ENCODE results near the gene ZBTB48.
A peak's percentile ranks its signal among the peaks of the same experiment; 100 is the strongest.

Gene ZBTB48

DNA sequence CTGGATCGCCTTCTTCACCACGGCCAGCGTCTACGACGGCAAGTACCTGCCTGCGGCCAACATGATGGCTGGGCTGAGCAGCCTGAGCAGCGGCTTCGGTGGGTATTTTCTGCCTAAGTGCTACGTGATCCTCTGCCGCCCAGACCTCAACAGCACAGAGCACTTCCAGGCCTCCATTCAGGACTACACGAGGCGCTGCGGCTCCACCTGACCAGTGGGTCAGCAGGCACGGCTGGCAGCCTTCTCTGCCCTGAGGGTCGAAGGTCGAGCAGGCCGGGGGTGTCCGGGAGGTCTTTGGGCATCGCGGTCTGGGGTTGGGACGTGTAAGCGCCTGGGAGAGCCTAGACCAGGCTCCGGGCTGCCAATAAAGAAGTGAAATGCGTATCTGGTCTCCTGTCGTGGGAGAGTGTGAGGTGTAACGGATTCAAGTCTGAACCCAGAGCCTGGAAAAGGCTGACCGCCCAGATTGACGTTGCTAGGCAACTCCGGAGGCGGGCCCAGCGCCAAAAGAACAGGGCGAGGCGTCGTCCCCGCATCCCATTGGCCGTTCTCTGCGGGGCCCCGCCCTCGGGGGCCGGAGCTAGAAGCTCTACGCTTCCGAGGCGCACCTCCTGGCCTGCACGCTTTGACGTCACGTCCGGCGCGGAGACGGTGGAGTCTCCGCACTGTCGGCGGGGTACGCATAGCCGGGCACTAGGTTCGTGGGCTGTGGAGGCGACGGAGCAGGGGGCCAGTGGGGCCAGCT, at the start of gene ZBTB48:
ZBTB48 (plus strand) TSS at position 621 of the 745 bp plus-strand sequence. CDS start 616 bp downstream, outside the sequence.
- Histone ChIP-seq H3K27me3 (ENCODE audit: control insufficient read depth in 2 of 2, insufficient read depth in 2 of 2, low read length in 2 of 2) (no peaks in the 10 kb centered on the region), H3K4me1 (ENCODE audit: control insufficient read depth in 2 of 2, insufficient read depth in 2 of 2, low read length in 2 of 2) (peaks cover 30 to 32% of the 10 kb centered on the region in 2 donors), H3K9me3 (ENCODE audit: control insufficient read depth in 2 of 2, low read length in 2 of 2) (no peaks in the 10 kb centered on the region), H3K27ac (ENCODE audit: low read depth in 2 of 2, low read length in 2 of 2) (peak within 1 kb of the TSS; percentile 91 to 94), H3K4me3 (ENCODE audit: low read length in 2 of 2) (peak within 1 kb of the TSS; percentile 80 to 95), H3K9ac (ENCODE audit: low read depth in 1 of 2, low read length in 2 of 2) (peak within 1 kb of the TSS; percentile 81 to 97), H3K36me3 (ENCODE audit: control insufficient read depth in 2 of 2, insufficient read depth in 2 of 2, low read length in 2 of 2) (no peaks in the 10 kb centered on the region)

- peaks cover 62 to 66% of the 10 kb centered on the region in 2 donors for H3K36me3 ChIP-seq (ENCODE audit: control insufficient read depth in 2 of 2, insufficient read depth in 2 of 2, low read length in 2 of 2)
- H3K27ac ChIP-seq (ENCODE audit: low read depth in 2 of 2, low read length in 2 of 2): no peak overlapping the region
- H3K9ac ChIP-seq (ENCODE audit: low read depth in 1 of 2, low read length in 2 of 2): no peak overlapping the region
- H3K9me3 ChIP-seq (ENCODE audit: control insufficient read depth in 2 of 2, low read length in 2 of 2): no peaks in the 10 kb centered on the region
- no peaks in the 10 kb centered on the region for H3K27me3 ChIP-seq (ENCODE audit: control insufficient read depth in 2 of 2, insufficient read depth in 2 of 2, low read length in 2 of 2)
- H3K4me3 ChIP-seq (ENCODE audit: low read length in 2 of 2): no peak overlapping the region
- H3K4me1 ChIP-seq (ENCODE audit: control insufficient read depth in 2 of 2, insufficient read depth in 2 of 2, low read length in 2 of 2): no peaks in the 10 kb centered on the region
Measured at GRCh38 chr1:6530504-6531160, 49.2 kb upstream of the ZBTB48 start.

DNA sequence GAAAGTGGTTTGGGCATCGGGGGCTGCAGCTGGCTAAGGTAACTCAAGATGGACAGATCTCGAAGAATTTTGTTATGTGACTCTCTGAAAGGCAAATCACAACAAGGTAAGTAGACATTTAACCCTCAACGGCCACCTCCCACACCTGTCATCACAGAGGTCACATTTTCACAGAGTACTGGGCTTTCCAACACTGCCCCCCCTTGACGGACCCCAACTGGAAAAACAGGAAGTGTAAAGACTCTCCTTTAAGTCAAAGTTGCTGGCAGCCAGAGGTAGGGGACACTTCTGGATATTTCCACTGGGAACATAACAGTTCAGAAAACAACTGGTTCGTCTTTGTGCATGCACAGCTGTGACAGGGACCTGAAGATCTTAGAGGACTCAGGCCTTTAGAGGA, 47.8 kb upstream of the ZBTB48 start:
- Histone ChIP-seq H3K27ac (ENCODE audit: low read depth in 2 of 2, low read length in 2 of 2) (no peak overlapping the region), H3K9ac (ENCODE audit: low read depth in 1 of 2, low read length in 2 of 2) (no peak overlapping the region), H3K27me3 (ENCODE audit: control insufficient read depth in 2 of 2, insufficient read depth in 2 of 2, low read length in 2 of 2) (no peaks in the 10 kb centered on the region), H3K4me1 (ENCODE audit: control insufficient read depth in 2 of 2, insufficient read depth in 2 of 2, low read length in 2 of 2) (no peaks in the 10 kb centered on the region), H3K4me3 (ENCODE audit: low read length in 2 of 2) (no peak overlapping the region), H3K36me3 (ENCODE audit: control insufficient read depth in 2 of 2, insufficient read depth in 2 of 2, low read length in 2 of 2) (peaks cover 51 to 62% of the 10 kb centered on the region in 2 donors), H3K9me3 (ENCODE audit: control insufficient read depth in 2 of 2, low read length in 2 of 2) (no peaks in the 10 kb centered on the region)

GRCh38 chr1:6534248-6534822, 45.5 kb upstream of the ZBTB48 start:
- Histone ChIP-seq H3K27ac (ENCODE audit: low read depth in 2 of 2, low read length in 2 of 2) (no peak overlapping the region), H3K36me3 (ENCODE audit: control insufficient read depth in 2 of 2, insufficient read depth in 2 of 2, low read length in 2 of 2) (peaks cover 34 to 47% of the 10 kb centered on the region in 2 donors), H3K4me3 (ENCODE audit: low read length in 2 of 2) (no peak overlapping the region), H3K9me3 (ENCODE audit: control insufficient read depth in 2 of 2, low read length in 2 of 2) (no peaks in the 10 kb centered on the region), H3K9ac (ENCODE audit: low read depth in 1 of 2, low read length in 2 of 2) (no peak overlapping the region), H3K4me1 (ENCODE audit: control insufficient read depth in 2 of 2, insufficient read depth in 2 of 2, low read length in 2 of 2) (no peaks in the 10 kb centered on the region), H3K27me3 (ENCODE audit: control insufficient read depth in 2 of 2, insufficient read depth in 2 of 2, low read length in 2 of 2) (no peaks in the 10 kb centered on the region)

GRCh38 chr1:6535214-6535613, 44.6 kb upstream of the ZBTB48 start:
- Histone ChIP-seq H3K27ac (ENCODE audit: low read depth in 2 of 2, low read length in 2 of 2) (no peak overlapping the region), H3K36me3 (ENCODE audit: control insufficient read depth in 2 of 2, insufficient read depth in 2 of 2, low read length in 2 of 2) (peaks cover 33 to 49% of the 10 kb centered on the region in 2 donors), H3K27me3 (ENCODE audit: control insufficient read depth in 2 of 2, insufficient read depth in 2 of 2, low read length in 2 of 2) (no peaks in the 10 kb centered on the region), H3K9ac (ENCODE audit: low read depth in 1 of 2, low read length in 2 of 2) (no peak overlapping the region), H3K4me3 (ENCODE audit: low read length in 2 of 2) (no peak overlapping the region), H3K9me3 (ENCODE audit: control insufficient read depth in 2 of 2, low read length in 2 of 2) (no peaks in the 10 kb centered on the region), H3K4me1 (ENCODE audit: control insufficient read depth in 2 of 2, insufficient read depth in 2 of 2, low read length in 2 of 2) (no peaks in the 10 kb centered on the region)

GRCh38 chr1:6536291-6536690, 43.5 kb upstream of the ZBTB48 start:
- Histone ChIP-seq H3K9me3 (ENCODE audit: control insufficient read depth in 2 of 2, low read length in 2 of 2) (no peaks in the 10 kb centered on the region), H3K27ac (ENCODE audit: low read depth in 2 of 2, low read length in 2 of 2) (no peak overlapping the region), H3K27me3 (ENCODE audit: control insufficient read depth in 2 of 2, insufficient read depth in 2 of 2, low read length in 2 of 2) (no peaks in the 10 kb centered on the region), H3K36me3 (ENCODE audit: control insufficient read depth in 2 of 2, insufficient read depth in 2 of 2, low read length in 2 of 2) (peaks cover 23 to 45% of the 10 kb centered on the region in 2 donors), H3K9ac (ENCODE audit: low read depth in 1 of 2, low read length in 2 of 2) (no peak overlapping the region), H3K4me1 (ENCODE audit: control insufficient read depth in 2 of 2, insufficient read depth in 2 of 2, low read length in 2 of 2) (no peaks in the 10 kb centered on the region), H3K4me3 (ENCODE audit: low read length in 2 of 2) (no peak overlapping the region)

DNA sequence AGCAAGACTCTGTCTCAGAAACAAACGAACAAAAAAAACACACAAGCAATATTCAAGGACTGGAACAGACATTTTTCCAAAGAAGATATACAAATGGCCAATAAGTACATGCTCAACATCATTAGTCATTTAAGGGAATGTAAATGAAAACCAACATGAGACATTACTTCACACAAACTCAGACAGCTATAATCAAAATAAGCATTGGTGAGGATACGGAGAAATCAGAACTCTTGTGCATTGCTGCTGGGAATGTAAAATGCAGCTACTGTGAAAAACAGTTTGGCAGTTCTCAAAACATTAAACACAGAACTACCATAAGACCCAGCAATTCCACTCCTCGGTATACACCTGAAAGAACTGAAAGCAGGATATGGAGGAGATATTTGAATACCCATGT, 40.8 kb upstream of the ZBTB48 start:
- no peaks in the 10 kb centered on the region for H3K4me1 ChIP-seq (ENCODE audit: control insufficient read depth in 2 of 2, insufficient read depth in 2 of 2, low read length in 2 of 2)

GRCh38 chr1:6544831-6545230, 35.0 kb upstream of the ZBTB48 start:
- Histone ChIP-seq H3K27ac (ENCODE audit: low read depth in 2 of 2, low read length in 2 of 2) (no peak overlapping the region), H3K27me3 (ENCODE audit: control insufficient read depth in 2 of 2, insufficient read depth in 2 of 2, low read length in 2 of 2) (no peaks in the 10 kb centered on the region), H3K4me1 (ENCODE audit: control insufficient read depth in 2 of 2, insufficient read depth in 2 of 2, low read length in 2 of 2) (no peaks in the 10 kb centered on the region), H3K9me3 (ENCODE audit: control insufficient read depth in 2 of 2, low read length in 2 of 2) (no peaks in the 10 kb centered on the region), H3K9ac (ENCODE audit: low read depth in 1 of 2, low read length in 2 of 2) (no peak overlapping the region), H3K36me3 (ENCODE audit: control insufficient read depth in 2 of 2, insufficient read depth in 2 of 2, low read length in 2 of 2) (peaks cover 42 to 62% of the 10 kb centered on the region in 2 donors), H3K4me3 (ENCODE audit: low read length in 2 of 2) (no peak overlapping the region)

More for the DNA sequence above, 40.8 kb upstream of the ZBTB48 start:
- Histone ChIP-seq H3K9me3 (ENCODE audit: control insufficient read depth in 2 of 2, low read length in 2 of 2) (no peaks in the 10 kb centered on the region), H3K36me3 (ENCODE audit: control insufficient read depth in 2 of 2, insufficient read depth in 2 of 2, low read length in 2 of 2) (peaks cover 2 to 35% of the 10 kb centered on the region in 2 donors), H3K27ac (ENCODE audit: low read depth in 2 of 2, low read length in 2 of 2) (no peak overlapping the region), H3K27me3 (ENCODE audit: control insufficient read depth in 2 of 2, insufficient read depth in 2 of 2, low read length in 2 of 2) (no peaks in the 10 kb centered on the region), H3K4me3 (ENCODE audit: low read length in 2 of 2) (no peak overlapping the region), H3K9ac (ENCODE audit: low read depth in 1 of 2, low read length in 2 of 2) (no peak overlapping the region)

GRCh38 chr1:6545276-6546112, 34.3 kb upstream of the ZBTB48 start:
- Histone ChIP-seq H3K27me3 (ENCODE audit: control insufficient read depth in 2 of 2, insufficient read depth in 2 of 2, low read length in 2 of 2) (no peaks in the 10 kb centered on the region), H3K4me1 (ENCODE audit: control insufficient read depth in 2 of 2, insufficient read depth in 2 of 2, low read length in 2 of 2) (no peaks in the 10 kb centered on the region), H3K9ac (ENCODE audit: low read depth in 1 of 2, low read length in 2 of 2) (no peak overlapping the region), H3K27ac (ENCODE audit: low read depth in 2 of 2, low read length in 2 of 2) (no peak overlapping the region), H3K36me3 (ENCODE audit: control insufficient read depth in 2 of 2, insufficient read depth in 2 of 2, low read length in 2 of 2) (peaks cover 42 to 66% of the 10 kb centered on the region in 2 donors), H3K4me3 (ENCODE audit: low read length in 2 of 2) (no peak overlapping the region), H3K9me3 (ENCODE audit: control insufficient read depth in 2 of 2, low read length in 2 of 2) (no peaks in the 10 kb centered on the region)

Data from mucosa of rectum (tissue), 2 donors.